ENCODE data around the gene NOC2L.
"Not testable (repeated sequence)": the region's sequence is repeated elsewhere in the genome, so short reads cannot be mapped to it uniquely, and the experiment has no call there.

NOC2L gene

GRCh38 chr1:953524-954320 is 5.3 kb downstream of the NOC2L start:
- Histone ChIP-seq H3K27me3 (ENCODE audit: low read depth) (no peaks in the 10 kb centered on the region), H3K36me3 (replicated peaks) (peaks cover 88% of the 10 kb centered on the region), H3K4me3 (no peak overlapping the region), H3K9me3 (no peaks in the 10 kb centered on the region), H3K4me1 (peaks cover 4% of the 10 kb centered on the region; the same call in 1 of the 2 replicates)
- no peak for DNase-seq (ENCODE audit: low spot score in 2 of 2)
- in situ Hi-C loops (cut with MboI; ENCODE audit: low sequenced_read_pairs): no loop called here

GRCh38 chr1:952603-953002 is 6.5 kb downstream of the NOC2L start:
- no peak for DNase-seq (ENCODE audit: low spot score in 2 of 2)
- Histone ChIP-seq H3K9me3 (no peaks in the 10 kb centered on the region), H3K4me3 (no peak overlapping the region), H3K36me3 (replicated peaks) (peaks cover 95% of the 10 kb centered on the region), H3K4me1 (peaks cover 2% of the 10 kb centered on the region; the same call in 1 of the 2 replicates), H3K27me3 (ENCODE audit: low read depth) (no peaks in the 10 kb centered on the region)
- in situ Hi-C loops (cut with MboI; ENCODE audit: low sequenced_read_pairs): no loop called here

GRCh38 chr1:952201-952600 is 6.9 kb downstream of the NOC2L start:
- no peak for DNase-seq (ENCODE audit: low spot score in 2 of 2)

GRCh38 chr1:951364-951763 is 7.7 kb downstream of the NOC2L start:
- Histone ChIP-seq H3K9me3 (no peaks in the 10 kb centered on the region), H3K27me3 (ENCODE audit: low read depth) (no peaks in the 10 kb centered on the region), H3K4me3 (no peak overlapping the region), H3K36me3 (replicated peaks) (peaks cover 95% of the 10 kb centered on the region), H3K4me1 (no peaks in the 10 kb centered on the region)
- in situ Hi-C loops (cut with MboI; ENCODE audit: low sequenced_read_pairs): no loop called here
- peak in 1 of 2 experiments; percentile 56 for DNase-seq (ENCODE audit: low spot score in 2 of 2)

More at GRCh38 chr1:952201-952600, 6.9 kb downstream of the NOC2L start:
- H3K36me3 ChIP-seq (replicated peaks): peaks cover 95% of the 10 kb centered on the region
- no peak overlapping the region for H3K4me3 ChIP-seq
- no peaks in the 10 kb centered on the region for H3K9me3 ChIP-seq
- H3K27me3 ChIP-seq (ENCODE audit: low read depth): no peaks in the 10 kb centered on the region
- in situ Hi-C loops (cut with MboI; ENCODE audit: low sequenced_read_pairs): no loop called here
- H3K4me1 ChIP-seq: no peaks in the 10 kb centered on the region

- peaks cover 95% of the 10 kb centered on the region for H3K36me3 ChIP-seq (replicated peaks)
- H3K4me3 ChIP-seq: no peak overlapping the region
- in situ Hi-C loops (cut with MboI; ENCODE audit: low sequenced_read_pairs): no loop called here
- no peaks in the 10 kb centered on the region for H3K27me3 ChIP-seq (ENCODE audit: low read depth)
- H3K9me3 ChIP-seq: no peaks in the 10 kb centered on the region
- H3K4me1 ChIP-seq: no peaks in the 10 kb centered on the region
- DNase-seq (ENCODE audit: low spot score in 2 of 2): no peak
Measured at GRCh38 chr1:950881-951280, 8.2 kb downstream of the NOC2L start.

GRCh38 chr1:950268-950667 is 8.8 kb downstream of the NOC2L start:
- H3K4me3 ChIP-seq: no peak overlapping the region
- H3K36me3 ChIP-seq (replicated peaks): peaks cover 95% of the 10 kb centered on the region
- no peaks in the 10 kb centered on the region for H3K9me3 ChIP-seq
- H3K27me3 ChIP-seq (ENCODE audit: low read depth): no peaks in the 10 kb centered on the region
- DNase-seq (ENCODE audit: low spot score in 2 of 2): no peak
- in situ Hi-C loops (cut with MboI; ENCODE audit: low sequenced_read_pairs): no loop called here
- no peaks in the 10 kb centered on the region for H3K4me1 ChIP-seq

- no peaks in the 10 kb centered on the region for H3K9me3 ChIP-seq
- peaks cover under 1% of the 10 kb centered on the region; the same call in 1 of the 2 replicates for H3K4me1 ChIP-seq
- no peak for DNase-seq (ENCODE audit: low spot score in 2 of 2)
- H3K36me3 ChIP-seq (replicated peaks): peaks cover 90% of the 10 kb centered on the region
- H3K4me3 ChIP-seq: no peak overlapping the region
- no peaks in the 10 kb centered on the region for H3K27me3 ChIP-seq (ENCODE audit: low read depth)
- in situ Hi-C loops (cut with MboI; ENCODE audit: low sequenced_read_pairs): no loop called here
Measured at GRCh38 chr1:947958-948357, 11.1 kb downstream of the NOC2L start.

- H3K27me3 ChIP-seq (ENCODE audit: low read depth); in situ Hi-C loops (cut with MboI; ENCODE audit: low sequenced_read_pairs); H3K4me1 ChIP-seq; H3K9me3 ChIP-seq; DNase-seq (ENCODE audit: low spot score in 2 of 2); H3K4me3 ChIP-seq: not testable (repeated sequence)
- peaks cover 78% of the 10 kb centered on the region for H3K36me3 ChIP-seq (replicated peaks)
Measured at GRCh38 chr1:946811-947210, 12.2 kb downstream of the NOC2L start.

- peaks cover 69% of the 10 kb centered on the region for H3K36me3 ChIP-seq (replicated peaks)
- H3K9me3 ChIP-seq: no peaks in the 10 kb centered on the region
- no peaks in the 10 kb centered on the region for H3K27me3 ChIP-seq (ENCODE audit: low read depth)
- no peak overlapping the region for H3K4me3 ChIP-seq
- in situ Hi-C loops (cut with MboI; ENCODE audit: low sequenced_read_pairs): no loop called here
- no peak for DNase-seq (ENCODE audit: low spot score in 2 of 2)
- H3K4me1 ChIP-seq: peaks cover 11% of the 10 kb centered on the region
Measured at GRCh38 chr1:945688-946556, 13.1 kb downstream of the NOC2L start.

- in situ Hi-C loops (cut with MboI; ENCODE audit: low sequenced_read_pairs): no loop called here
- Histone ChIP-seq H3K4me3 (no peak overlapping the region), H3K27me3 (ENCODE audit: low read depth) (no peaks in the 10 kb centered on the region), H3K36me3 (replicated peaks) (peaks cover 56% of the 10 kb centered on the region), H3K4me1 (peaks cover 22% of the 10 kb centered on the region), H3K9me3 (no peaks in the 10 kb centered on the region)
- DNase-seq (ENCODE audit: low spot score in 2 of 2): peak in 1 of 2 experiments; percentile 37
Measured at GRCh38 chr1:944341-945325, 14.4 kb downstream of the NOC2L start.

- no peak for DNase-seq (ENCODE audit: low spot score in 2 of 2)
- in situ Hi-C loops (cut with MboI; ENCODE audit: low sequenced_read_pairs): no loop called here
- Histone ChIP-seq H3K9me3 (no peaks in the 10 kb centered on the region), H3K4me1 (peaks cover 22% of the 10 kb centered on the region), H3K27me3 (ENCODE audit: low read depth) (no peaks in the 10 kb centered on the region), H3K36me3 (replicated peaks) (peaks cover 47% of the 10 kb centered on the region), H3K4me3 (no peak overlapping the region)
Measured at GRCh38 chr1:943545-944340, 15.3 kb downstream of the NOC2L start.

- DNase-seq (ENCODE audit: low spot score in 2 of 2): peak in 1 of 2 experiments; percentile 36
- Histone ChIP-seq H3K9me3 (no peaks in the 10 kb centered on the region), H3K4me1 (peaks cover 22% of the 10 kb centered on the region), H3K27me3 (ENCODE audit: low read depth) (no peaks in the 10 kb centered on the region), H3K4me3 (peak overlapping the region; percentile 15), H3K36me3 (replicated peaks) (peaks cover 43% of the 10 kb centered on the region)
- in situ Hi-C loops (cut with MboI; ENCODE audit: low sequenced_read_pairs): no loop called here
Measured at GRCh38 chr1:942864-943533, 16.1 kb downstream of the NOC2L start.

Data from HAP-1 (cell line).